ENCODE measurements around the gene GOLGA6L10.

Gene GOLGA6L10

DNA sequence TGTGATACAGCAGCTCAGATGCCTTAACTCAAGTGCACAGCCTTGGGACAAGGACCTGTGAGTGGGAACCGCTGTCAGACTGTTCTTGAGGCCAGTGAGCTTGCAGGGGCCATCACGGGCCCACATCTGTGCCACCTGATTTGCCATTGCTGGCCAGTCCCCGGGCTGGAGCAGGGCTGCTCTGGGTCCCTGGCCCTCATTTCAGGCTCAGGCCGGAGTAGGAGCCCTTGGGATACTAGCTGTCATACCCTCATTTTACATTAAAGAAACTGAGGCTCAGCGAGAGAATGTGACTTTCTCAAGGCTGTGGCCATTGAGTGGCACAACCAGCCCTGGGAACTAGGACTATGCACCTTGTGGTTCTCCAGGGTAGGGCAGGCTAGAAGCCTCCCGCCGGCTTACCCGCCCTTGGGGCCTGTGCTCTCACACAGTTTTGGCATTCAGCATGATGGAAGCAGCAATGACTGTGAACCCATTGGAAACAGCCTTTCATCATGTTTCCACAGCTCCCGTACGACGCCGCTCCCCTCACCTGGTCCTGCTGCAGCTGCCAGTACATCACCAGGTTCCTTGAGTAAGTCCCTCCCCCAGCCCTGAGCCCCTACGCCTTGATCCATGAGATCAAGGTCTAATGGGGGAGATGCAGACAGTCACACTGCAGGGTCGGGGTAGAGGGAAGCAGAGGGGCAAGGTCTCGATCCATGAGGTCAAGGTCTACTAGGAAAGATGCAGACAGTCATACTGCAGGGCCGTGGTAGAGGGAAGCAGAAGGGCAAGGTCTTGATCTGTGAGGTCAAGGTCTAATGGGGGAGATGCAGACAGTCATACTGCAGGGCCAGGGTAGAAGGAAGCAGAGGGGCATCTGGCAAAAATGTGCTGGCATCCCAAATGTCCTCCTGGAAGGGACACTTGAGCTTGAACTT is 42.2 kb downstream of the GOLGA6L10 start:
- Histone ChIP-seq H3K4me3 (ENCODE audit: low read length) (no peak overlapping the region), H3K9ac (ENCODE audit: low read length) (no peak overlapping the region), H2AFZ (ENCODE audit: low read length) (no peak overlapping the region), H3K4me1 (ENCODE audit: low read length) (no peaks in the 10 kb centered on the region), H3K27me3 (replicated peaks; ENCODE audit: insufficient read depth, low read length) (peaks cover 31% of the 10 kb centered on the region), H4K20me1 (ENCODE audit: insufficient read depth, low read length) (no peaks in the 10 kb centered on the region), H3F3A (ENCODE audit: insufficient read depth, low read length) (no peaks in the 10 kb centered on the region), H3K27ac (ENCODE audit: low read length) (no peak overlapping the region), H3K9me3 (replicated peaks; ENCODE audit: insufficient read depth, low read length) (no peaks in the 10 kb centered on the region), H3K4me2 (ENCODE audit: low read depth, low read length) (no peak overlapping the region), H3K36me3 (replicated peaks; ENCODE audit: insufficient read depth, low read length) (no peaks in the 10 kb centered on the region), H3K9me2 (replicated peaks; ENCODE audit: insufficient read depth, low read length) (no peaks in the 10 kb centered on the region), H3K79me2 (ENCODE audit: low read length) (no peaks in the 10 kb centered on the region)
- no peak for DNase-seq
- TF ChIP-seq, protein P1, sequence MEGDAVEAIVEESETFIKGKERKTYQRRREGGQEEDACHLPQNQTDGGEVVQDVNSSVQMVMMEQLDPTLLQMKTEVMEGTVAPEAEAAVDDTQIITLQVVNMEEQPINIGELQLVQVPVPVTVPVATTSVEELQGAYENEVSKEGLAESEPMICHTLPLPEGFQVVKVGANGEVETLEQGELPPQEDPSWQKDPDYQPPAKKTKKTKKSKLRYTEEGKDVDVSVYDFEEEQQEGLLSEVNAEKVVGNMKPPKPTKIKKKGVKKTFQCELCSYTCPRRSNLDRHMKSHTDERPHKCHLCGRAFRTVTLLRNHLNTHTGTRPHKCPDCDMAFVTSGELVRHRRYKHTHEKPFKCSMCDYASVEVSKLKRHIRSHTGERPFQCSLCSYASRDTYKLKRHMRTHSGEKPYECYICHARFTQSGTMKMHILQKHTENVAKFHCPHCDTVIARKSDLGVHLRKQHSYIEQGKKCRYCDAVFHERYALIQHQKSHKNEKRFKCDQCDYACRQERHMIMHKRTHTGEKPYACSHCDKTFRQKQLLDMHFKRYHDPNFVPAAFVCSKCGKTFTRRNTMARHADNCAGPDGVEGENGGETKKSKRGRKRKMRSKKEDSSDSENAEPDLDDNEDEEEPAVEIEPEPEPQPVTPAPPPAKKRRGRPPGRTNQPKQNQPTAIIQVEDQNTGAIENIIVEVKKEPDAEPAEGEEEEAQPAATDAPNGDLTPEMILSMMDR (IDR thresholded peaks at IDR 0.05; ENCODE audit: low read length): no peak
- no peak for TF ChIP-seq EZH2phosphoT487 (IDR thresholded peaks at IDR 0.05; ENCODE audit: low read length)
- no peak for TF ChIP-seq EZH2 (optimal IDR thresholded peaks at IDR 0.05; ENCODE audit: low read depth, low read length)

DNA sequence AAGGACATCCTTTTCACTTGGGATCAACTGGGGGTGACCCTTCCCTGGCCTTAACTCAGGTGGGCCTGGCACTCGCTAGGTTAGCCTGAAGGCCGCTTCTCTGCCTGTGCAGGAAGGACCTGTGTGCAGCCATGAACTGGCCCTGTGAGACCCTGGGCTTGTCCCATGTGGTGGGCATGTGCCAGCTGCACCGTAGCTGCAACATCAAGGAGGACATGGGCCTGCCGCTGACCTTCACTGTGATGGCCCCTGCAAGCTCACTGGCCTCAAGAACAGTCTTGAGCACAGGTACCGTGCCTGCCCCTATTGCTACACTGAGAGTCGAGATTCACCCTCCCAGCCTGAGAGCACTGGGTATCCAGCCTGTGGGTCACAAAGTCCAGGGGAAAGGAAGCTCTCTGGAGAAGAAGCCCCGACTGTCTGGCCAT is 43.6 kb downstream of the GOLGA6L10 start:
- H3K4me3 ChIP-seq (ENCODE audit: low read length): no peak overlapping the region
- no peak overlapping the region for H3K4me2 ChIP-seq (ENCODE audit: low read depth, low read length)
- H3F3A ChIP-seq (ENCODE audit: insufficient read depth, low read length): no peaks in the 10 kb centered on the region
- no peaks in the 10 kb centered on the region for H3K4me1 ChIP-seq (ENCODE audit: low read length)
- no peaks in the 10 kb centered on the region for H3K9me2 ChIP-seq (replicated peaks; ENCODE audit: insufficient read depth, low read length)
- no peak overlapping the region for H3K27ac ChIP-seq (ENCODE audit: low read length)
- no peaks in the 10 kb centered on the region for H3K36me3 ChIP-seq (replicated peaks; ENCODE audit: insufficient read depth, low read length)
- H3K9ac ChIP-seq (ENCODE audit: low read length): no peak overlapping the region
- no peak for DNase-seq
- H4K20me1 ChIP-seq (ENCODE audit: insufficient read depth, low read length): no peaks in the 10 kb centered on the region
- H2AFZ ChIP-seq (ENCODE audit: low read length): no peak overlapping the region
- H3K27me3 ChIP-seq (replicated peaks; ENCODE audit: insufficient read depth, low read length): peaks cover 30% of the 10 kb centered on the region
- no peaks in the 10 kb centered on the region for H3K9me3 ChIP-seq (replicated peaks; ENCODE audit: insufficient read depth, low read length)
- H3K79me2 ChIP-seq (ENCODE audit: low read length): no peaks in the 10 kb centered on the region
- TF ChIP-seq EZH2phosphoT487 (IDR thresholded peaks at IDR 0.05; ENCODE audit: low read length) (no peak), EZH2 (optimal IDR thresholded peaks at IDR 0.05; ENCODE audit: low read depth, low read length) (no peak)
- TF ChIP-seq, protein P1 (IDR thresholded peaks at IDR 0.05; ENCODE audit: low read length): no peak

DNA sequence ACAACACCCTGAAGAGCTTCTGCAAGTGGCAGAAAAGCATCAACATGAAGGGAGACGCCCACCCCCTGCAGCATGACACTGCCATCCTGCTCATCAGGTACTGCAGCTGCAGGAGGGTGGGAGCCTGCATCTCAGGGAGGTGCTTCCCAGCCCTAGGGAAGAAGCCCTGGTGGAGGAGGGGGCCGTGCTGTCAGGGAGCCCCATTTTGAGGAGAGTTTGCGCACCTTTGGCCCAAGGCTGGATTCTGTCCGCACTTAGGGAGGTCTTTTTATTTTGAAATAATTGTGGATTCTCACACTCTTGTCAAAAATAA is 44.5 kb downstream of the GOLGA6L10 start:
- Histone ChIP-seq H3K9me2 (replicated peaks; ENCODE audit: insufficient read depth, low read length) (no peaks in the 10 kb centered on the region), H3K9ac (ENCODE audit: low read length) (no peak overlapping the region), H2AFZ (ENCODE audit: low read length) (no peak overlapping the region), H3K27ac (ENCODE audit: low read length) (no peak overlapping the region), H3K27me3 (replicated peaks; ENCODE audit: insufficient read depth, low read length) (peaks cover 25% of the 10 kb centered on the region), H3K4me3 (ENCODE audit: low read length) (no peak overlapping the region), H3K9me3 (replicated peaks; ENCODE audit: insufficient read depth, low read length) (no peaks in the 10 kb centered on the region), H3K4me2 (ENCODE audit: low read depth, low read length) (no peak overlapping the region), H3K36me3 (replicated peaks; ENCODE audit: insufficient read depth, low read length) (no peaks in the 10 kb centered on the region), H3F3A (ENCODE audit: insufficient read depth, low read length) (no peaks in the 10 kb centered on the region), H4K20me1 (ENCODE audit: insufficient read depth, low read length) (no peaks in the 10 kb centered on the region), H3K4me1 (ENCODE audit: low read length) (no peaks in the 10 kb centered on the region), H3K79me2 (ENCODE audit: low read length) (no peaks in the 10 kb centered on the region)
- no peak for DNase-seq
- no peak for TF ChIP-seq EZH2phosphoT487 (IDR thresholded peaks at IDR 0.05; ENCODE audit: low read length)
- TF ChIP-seq, protein P1 (IDR thresholded peaks at IDR 0.05; ENCODE audit: low read length): no peak
- no peak for TF ChIP-seq EZH2 (optimal IDR thresholded peaks at IDR 0.05; ENCODE audit: low read depth, low read length)

All from MM.1S (cell line).